GM12873 (cell line): ENCODE results near the gene LOXL1.

Experiments
- CTCF ChIP-seq: IDR thresholded peaks from 2 replicates; pipeline ENCODE4 v1.5.1; 2012; ENCODE audit warnings: low read depth, mild to moderate bottlenecking, moderate library complexity, low read length, control low read depth; ENCODE audit not compliant: insufficient read depth; ENCODE audit errors: missing control alignments

The LOXL1 gene

GRCh38 chr15:73926219-73927002 is at the start of gene LOXL1:
TSS of gene LOXL1 (plus strand) at chr15:73926462. CDS start at chr15:73926784, 322 bp downstream.
- no peak for TF ChIP-seq CTCF

- no peak for TF ChIP-seq CTCF
These were observed 46.8 kb upstream of the LOXL1 start for GRCh38 chr15:73879426-73879825.

GRCh38 chr15:73881579-73882320 is 44.5 kb upstream of the LOXL1 start:
- no peak for TF ChIP-seq CTCF

GRCh38 chr15:73882761-73883419 is 43.4 kb upstream of the LOXL1 start:
- TF ChIP-seq CTCF: no peak

GRCh38 chr15:73884159-73884558 is 42.1 kb upstream of the LOXL1 start:
- TF ChIP-seq CTCF: no peak

- TF ChIP-seq CTCF: no peak
These were observed 40.1 kb upstream of the LOXL1 start for GRCh38 chr15:73885954-73886700.

- no peak for TF ChIP-seq CTCF
These were observed 39.4 kb upstream of the LOXL1 start for GRCh38 chr15:73886717-73887345.
